Activated CD4-positive, alpha-beta T cell treated with anti-CD3 and anti-CD28 coated beads for 1 hour (primary cell): ENCODE results near the gene ZBTB43.
A peak's percentile ranks its signal among the peaks of the same experiment; 100 is the strongest.
"Not testable (repeated sequence)": the region's sequence is repeated elsewhere in the genome, so short reads cannot be mapped to it uniquely, and the experiment has no call there.

Source experiments
- DNase-seq: peaks from one replicate; pipeline ENCODE4 v3.0.0-alpha.2; 2020

The ZBTB43 gene

GRCh38 chr9:126791406-126792230, 13.2 kb upstream of the ZBTB43 start:
- no peak for DNase-seq

GRCh38 chr9:126793686-126794417, 11.0 kb upstream of the ZBTB43 start:
- DNase-seq: no peak

GRCh38 chr9:126794441-126794840, 10.4 kb upstream of the ZBTB43 start:
- DNase-seq: no peak

- DNase-seq: no peak
Observed at GRCh38 chr9:126796758-126797157, 8.1 kb upstream of the ZBTB43 start.

GRCh38 chr9:126797903-126798302, 6.9 kb upstream of the ZBTB43 start:
- DNase-seq: no peak

GRCh38 chr9:126799034-126799433, 5.8 kb upstream of the ZBTB43 start:
- no peak for DNase-seq

- no peak for DNase-seq
Observed at GRCh38 chr9:126802318-126803059, 2.4 kb upstream of the ZBTB43 start.

GRCh38 chr9:126804198-126804695, 593 bp upstream of the ZBTB43 start:
- no peak for DNase-seq

- DNase-seq: peak; percentile 66
Observed at GRCh38 chr9:126805554-126806262, 868 bp downstream of the ZBTB43 start.

- DNase-seq: no peak
Observed at GRCh38 chr9:126806336-126806735, 1.5 kb downstream of the ZBTB43 start.

- no peak for DNase-seq
Observed at GRCh38 chr9:126809068-126809467, 4.2 kb downstream of the ZBTB43 start.

GRCh38 chr9:126810221-126810620, 5.4 kb downstream of the ZBTB43 start:
- not testable (repeated sequence) for DNase-seq

- no peak for DNase-seq
Observed at GRCh38 chr9:126813072-126813471, 8.2 kb downstream of the ZBTB43 start.

GRCh38 chr9:126814091-126814490, 9.3 kb downstream of the ZBTB43 start:
- DNase-seq: no peak

GRCh38 chr9:126817615-126818014, 12.8 kb downstream of the ZBTB43 start:
- not testable (repeated sequence) for DNase-seq

- no peak for DNase-seq
Observed at GRCh38 chr9:126818482-126818881, 13.6 kb downstream of the ZBTB43 start.

- DNase-seq: no peak
Observed at GRCh38 chr9:126819482-126819881, 14.6 kb downstream of the ZBTB43 start.

GRCh38 chr9:126822278-126822677, 17.4 kb downstream of the ZBTB43 start:
- no peak for DNase-seq

GRCh38 chr9:126822873-126823272, 18.0 kb downstream of the ZBTB43 start:
- DNase-seq: no peak

GRCh38 chr9:126824052-126824451, 19.2 kb downstream of the ZBTB43 start:
- not testable (repeated sequence) for DNase-seq

- DNase-seq: no peak
Observed at GRCh38 chr9:126827227-126827626, 22.4 kb downstream of the ZBTB43 start.

- DNase-seq: no peak
Observed at GRCh38 chr9:126829035-126829434, 24.2 kb downstream of the ZBTB43 start.

- no peak for DNase-seq
Observed at GRCh38 chr9:126830827-126831226, 26.0 kb downstream of the ZBTB43 start.
